K562 (cell line): Measurements from ENCODE around the gene ITGB6. TPM values are rescaled to one million over a fixed set of nuclear protein-coding genes. Genes with fewer than 3 reads are reported as not detected.

Experiments used
- ATAC-seq: fragments of 200-7000 bp; cut with Tn5 transposase; 3 replicates; pipeline ENCODE4 v1.9.1; 2020; ENCODE audit warnings: moderate library complexity
- BruUV-seq: library from RNA; stranded (reverse); fragments of 400-500 nt; replicated peaks from 2 replicates; lab custom pipeline; 2021; lab: Mats Ljungman, UMichigan
- CTCF ChIA-PET: fragments of 300-600 bp; formaldehyde crosslinking; extraction: SDS; loops from one replicate; lab custom pipeline; 2021; ENCODE audit warnings: low intra/inter-chr PET ratio; lab: Yijun Ruan, JAX
- POLR2A ChIA-PET: fragments of 300-600, 350-650 bp; sonication (Branson Sonifier 250); formaldehyde crosslinking; extraction: SDS; loops from one replicate; lab custom pipeline; 2021; ENCODE audit warnings: antibody characterized with exemption, inconsistent platforms; lab: Yijun Ruan, JAX
- DNase-seq, 4 experiments: peaks; one replicate each; pipeline versions ENCODE4 v3.0.0 to v3.0.0-alpha.2; 2011 to 2018; ENCODE audit warnings: low spot score in 3 of 4, mixed read lengths in 3 of 4; ENCODE audit errors: extremely low read depth in 1 of 4
- FAIRE-seq: peaks from 2 replicates; lab custom pipeline; 2011; peaks lifted over from hg19 to GRCh38; lab: Jason Lieb, UNC
- H2AFZ ChIP-seq: 2 replicates; pipeline ENCODE4 v1.6.0; 2011; ENCODE audit warnings: low read depth, low read length, control low read depth, inconsistent platforms
- H3K27ac ChIP-seq: fragments of 200-600 bp; 3 replicates; pipeline ENCODE4 v1.8.0; 2011; ENCODE audit warnings: low read depth, mild to moderate bottlenecking, control low read depth, inconsistent platforms, low read length, moderate library complexity, mixed read lengths; ENCODE audit errors: extremely low read depth
- H3K27me3 ChIP-seq, 2 experiments: fragments of 300-600 bp in 1 of 2; 2 replicates in 1 of 2; 3 replicates in 1 of 2; pipeline versions ENCODE4 v1.6.0 to v1.8.0; 2011; ENCODE audit warnings: inconsistent platforms in 2 of 2, low read length in 2 of 2, mild to moderate bottlenecking in 1 of 2, mixed read lengths in 1 of 2, moderate library complexity in 1 of 2; ENCODE audit not compliant: control insufficient read depth in 2 of 2, insufficient read depth in 2 of 2
- H3K36me3 ChIP-seq: fragments of 300-600 bp; 3 replicates; pipeline ENCODE4 v1.8.0; 2011; ENCODE audit warnings: mild to moderate bottlenecking, low read length, inconsistent platforms; ENCODE audit not compliant: control insufficient read depth, insufficient read depth
- H3K4me1 ChIP-seq, 2 experiments: fragments of 200-600 bp in 1 of 2; replicated peaks in 1 of 2; 2 replicates in 1 of 2; 3 replicates in 1 of 2; pipeline versions ENCODE4 v1.5.1 to v1.8.0; 2011; ENCODE audit warnings: inconsistent platforms in 2 of 2, low read length in 2 of 2, mild to moderate bottlenecking in 1 of 2, mixed read lengths in 1 of 2, moderate library complexity in 1 of 2; ENCODE audit not compliant: control insufficient read depth in 2 of 2, insufficient read depth in 2 of 2
- H3K4me2 ChIP-seq: 2 replicates; pipeline ENCODE4 v1.6.1; 2011; ENCODE audit warnings: low read length, control low read depth, inconsistent platforms, mixed read lengths; ENCODE audit not compliant: insufficient read depth
- H3K4me3 ChIP-seq: fragments of 200-600 bp; sonication (generic), shearing (Covaris generic); 2 replicates; pipeline ENCODE4 v1.5.1; 2016; ENCODE audit warnings: control low read depth, inconsistent platforms
- H3K79me2 ChIP-seq: fragments of 200-600 bp; 3 replicates; pipeline ENCODE4 v1.8.0; 2011; ENCODE audit warnings: low read length, inconsistent platforms; ENCODE audit not compliant: control insufficient read depth, insufficient read depth
- H3K9ac ChIP-seq, 2 experiments: 2 replicates each; pipeline versions ENCODE4 v1.6.0 to v1.6.1; 2011; ENCODE audit warnings: low read depth in 2 of 2, low read length in 2 of 2, control low read depth in 1 of 2, inconsistent platforms in 1 of 2, mild to moderate bottlenecking in 1 of 2, mixed read lengths in 1 of 2; ENCODE audit not compliant: insufficient read depth in 1 of 2
- H3K9me1 ChIP-seq: one replicate; pipeline ENCODE4 v1.6.0; 2011; ENCODE audit warnings: inconsistent platforms, mild to moderate bottlenecking, low read length, moderate library complexity; ENCODE audit not compliant: control insufficient read depth, insufficient read depth
- H3K9me3 ChIP-seq: replicated peaks from 2 replicates; pipeline ENCODE4 v1.5.1; 2011; ENCODE audit warnings: low read depth, low read length, inconsistent platforms; ENCODE audit not compliant: control insufficient read depth, insufficient read depth
- H4K20me1 ChIP-seq: replicated peaks from 2 replicates; pipeline ENCODE4 v1.6.1; 2011; ENCODE audit warnings: low read length, inconsistent platforms, mixed read lengths; ENCODE audit not compliant: control insufficient read depth, insufficient read depth
- CBX3 ChIP-seq, 2 experiments: IDR thresholded peaks; 1 replicate in 1 of 2; 2 replicates in 1 of 2; pipeline ENCODE4 v1.6.1; 2012; ENCODE audit warnings: inconsistent platforms in 2 of 2, low read length in 2 of 2, borderline replicate concordance in 1 of 2, control low read depth in 1 of 2
- ESRRB ChIP-seq: fragments of 250-450 bp; sonication (Bioruptor Pico); IDR thresholded peaks from 2 replicates; pipeline ENCODE4 v1.5.0; 2020; ENCODE audit warnings: mild to moderate bottlenecking, moderate library complexity, borderline replicate concordance
- GABPA ChIP-seq: fragments of 200-800 bp; sonication (Bioruptor generic); conservative IDR thresholded peaks from 2 replicates; pipeline ENCODE4 v1.6.1; 2016; ENCODE audit warnings: low read depth, missing genetic modification characterization, missing compliant biosample characterization
- GATAD2A ChIP-seq: fragments of 450-650 bp; IDR thresholded peaks from 2 replicates; pipeline ENCODE4 v1.6.1; 2017
- KLF6 ChIP-seq: fragments of 250-450 bp; sonication (Bioruptor Pico); IDR thresholded peaks from 2 replicates; pipeline ENCODE4 v1.4.0; 2020; ENCODE audit warnings: mild to moderate bottlenecking, moderate library complexity, borderline replicate concordance
- LARP7 ChIP-seq: fragments of 450-650 bp; IDR thresholded peaks from 2 replicates; pipeline ENCODE4 v1.6.1; 2016
- MAFK ChIP-seq: IDR thresholded peaks from 2 replicates; pipeline ENCODE4 v1.6.1; 2011; ENCODE audit warnings: low read length, improper control_type of control experiment
- MCM7 ChIP-seq, 2 experiments: fragments of 450-650 bp; IDR thresholded peaks; 2 replicates each; pipeline ENCODE4 v1.6.1; 2016 to 2018
- MEF2A ChIP-seq: IDR thresholded peaks from 2 replicates; pipeline ENCODE4 v1.6.1; 2011; ENCODE audit warnings: low read depth, mild to moderate bottlenecking, low read length, moderate library complexity; ENCODE audit not compliant: control insufficient read depth
- NCOA4 ChIP-seq: fragments of 450-650 bp; IDR thresholded peaks from 2 replicates; pipeline ENCODE4 v1.6.1; 2018; ENCODE audit warnings: mild to moderate bottlenecking; ENCODE audit not compliant: partially characterized antibody
- PTTG1 ChIP-seq: fragments of 450-650 bp; IDR thresholded peaks from 2 replicates; pipeline ENCODE4 v1.6.1; 2016; ENCODE audit warnings: low read depth, mild to moderate bottlenecking, missing genetic modification characterization, missing compliant biosample characterization
- RFX1 ChIP-seq: fragments of 450-650 bp; IDR thresholded peaks from 2 replicates; pipeline ENCODE4 v1.6.1; 2016; ENCODE audit warnings: mild to moderate bottlenecking, moderate library complexity
- SFPQ ChIP-seq: fragments of 200-400 bp; formaldehyde crosslinking; IDR thresholded peaks from 2 replicates; pipeline ENCODE4 v1.6.1; 2017; ENCODE audit warnings: mild to moderate bottlenecking, low read depth, low read length, moderate library complexity
- TAF9B ChIP-seq: fragments of 450-650 bp; IDR thresholded peaks from 2 replicates; pipeline ENCODE4 v1.6.1; 2018; ENCODE audit warnings: mild to moderate bottlenecking; ENCODE audit not compliant: partially characterized antibody
- TCF7L2 ChIP-seq: fragments of 150-350 bp; IDR thresholded peaks from 2 replicates; pipeline ENCODE4 v1.6.1; 2016; ENCODE audit warnings: low read depth, mild to moderate bottlenecking, low read length, moderate library complexity
- ZBTB9 ChIP-seq: fragments of 450-650 bp; formaldehyde crosslinking; IDR thresholded peaks from 2 replicates; pipeline ENCODE4 v1.4.0; 2020; ENCODE audit warnings: mild to moderate bottlenecking, moderate library complexity
- ZC3H4 ChIP-seq: sonication (generic); formaldehyde crosslinking; IDR thresholded peaks from 2 replicates; pipeline ENCODE4 v1.9.0; 2021; ENCODE audit warnings: missing genetic modification reagents, borderline replicate concordance
- ZNF124 ChIP-seq: sonication (generic); formaldehyde crosslinking; IDR thresholded peaks from 2 replicates; pipeline ENCODE4 v1.8.1; 2022; ENCODE audit warnings: missing genetic modification reagents
- ZNF280B ChIP-seq: fragments of 250-450 bp; sonication (Bioruptor Pico); IDR thresholded peaks from 2 replicates; pipeline ENCODE4 v1.5.1; 2021; ENCODE audit warnings: mild to moderate bottlenecking
- WGBS: fragments of 100-300 bp; shearing (Covaris generic); methylation state at CpG from one replicate; pipeline ENCODE4 v1.1.6; 2016; ENCODE audit warnings: low coverage, mixed read lengths; ENCODE audit not compliant: insufficient coverage; ENCODE audit errors: missing lambda C conversion rate; 5-methylcytosine and 5-hydroxymethylcytosine counted together
- in situ Hi-C: fragments of 300-500 bp; cut with MboI; formaldehyde crosslinking; loops from 4 replicates; pipeline ENCODE4 v1.15.0; 2018; ENCODE audit warnings: inconsistent platforms, mixed read lengths
- intact Hi-C: fragments of 100-400 bp; cut with micrococcal nuclease; formaldehyde crosslinking; loops from 2 replicates; pipeline ENCODE4 v1.14.2; 2022
- polyA plus RNA-seq, 8 experiments: library from polyadenylated mRNA; depleted of rRNA in 4 of 8; stranded (reverse) in 5 of 8; unstranded in 3 of 8; fragments of >200 nt; fragmentation: Nextera tagmentation in 2 of 8; fragmentation: Illumina TruSeq in 1 of 8; extraction: Ambion mirVana in 2 of 8; extraction: Trizol in 1 of 8; gene quantifications; 2 replicates each; pipeline versions ENCODE4 v1.2.1 to v1.2.3, GENCODE V29; 2011 to 2014; ENCODE audit warnings: inconsistent platforms in 1 of 8, missing spikeins in 1 of 8
- total RNA-seq, 7 experiments: library from RNA; depleted of rRNA in 6 of 7; stranded (reverse); fragments of >200 nt in 6 of 7; fragmentation: Illumina TruSeq in 2 of 7; extraction: Trizol in 2 of 7; gene quantifications; 2 replicates each; pipeline versions ENCODE4 v1.2.1 to v1.2.3, GENCODE V29; 2011 to 2021; ENCODE audit warnings: low replicate concordance in 1 of 7

ITGB6 gene
- total and polyA plus RNA-seq, 9 of the 15 experiments (the other 6 are each of a cell fraction or from before 2014, with no cell fraction given) = 0.18 TPM; not detected in 8

GRCh38 chr2:160057356-160057755 is 142.7 kb downstream of the ITGB6 start:
- Histone ChIP-seq H3K9me3 (no peaks in the 10 kb centered on the region), H3K9ac (no peak overlapping the region), H3K9me1 (no peaks in the 10 kb centered on the region), H3K4me3 (no peak overlapping the region), H2AFZ (no peak overlapping the region), H3K4me2 (no peak overlapping the region), H3K27ac (no peak overlapping the region), H3K4me1 (peaks cover 0 to 5% of the 10 kb centered on the region in 2 experiments; a peak in 1 of 5 replicates), H4K20me1 (no peaks in the 10 kb centered on the region), H3K36me3 (no peaks in the 10 kb centered on the region), H3K79me2 (no peaks in the 10 kb centered on the region), H3K27me3 (peaks cover 13 to 20% of the 10 kb centered on the region in 2 experiments; a peak in 3 of 5 replicates)
- FAIRE-seq (no peak), ATAC-seq (no peak), DNase-seq (no peak)
- in situ Hi-C loops (no loop called here), intact Hi-C loops (no loop called here)
- POLR2A ChIA-PET = interaction anchor here (0.5 kb wide), 1 partner anchor 14 kb away, joined by 5 read pairs; no protein-coding TSS in a partner anchor
- CTCF ChIA-PET = no interaction called here
- no TSS peak for BruUV-seq
- WGBS = 0% methylated on average over 2 of the region's 2 CpGs
- TF ChIP-seq ESRRB (no peak), ZBTB9 (CRISPR knock-in tag) (no peak), ZNF124 (CRISPR knock-in tag) (no peak), NCOA4 (no peak), KLF6 (CRISPR knock-in tag) (no peak), ZC3H4 (CRISPR knock-in tag) (no peak), PTTG1 (tag) (no peak), TCF7L2 (no peak), TAF9B (no peak), ZNF280B (CRISPR knock-in tag) (no peak), RFX1 (no peak), SFPQ (no peak), MCM7 (IDR thresholded peaks at IDR 0.05) (no peak), GABPA (tag) (no peak), CBX3 (IDR thresholded peaks at IDR 0.05; ENCODE audit: borderline replicate concordance in 1 of 2, low read length in 2 of 2) (no peak), MEF2A (no peak), LARP7 (no peak), MAFK (no peak), GATAD2A (no peak)
